Lung (tissue), 12 donors: ENCODE measurements around the gene LIMA1. TPM values are rescaled to one million over a fixed set of nuclear protein-coding genes. Genes with fewer than 3 reads are reported as not detected.
A peak's percentile ranks its signal among the peaks of the same experiment; 100 is the strongest.

Experiments used
- ATAC-seq: fragments of 200-7000 bp; cut with Tn5 transposase; one replicate; pipeline ENCODE4 v1.9.1; 2020; ENCODE audit warnings: moderate number of reproducible peaks; ENCODE audit not compliant: insufficient read depth, low FRiP score
- DNase-seq, 3 donors: peaks; one replicate each; pipeline ENCODE4 v3.0.0-alpha.2; 2013 to 2017
- H3K27ac ChIP-seq, 2 donors: one replicate each; pipeline ENCODE4 v1.5.1; 2013; ENCODE audit warnings: mild to moderate bottlenecking in 2 of 2, moderate library complexity in 2 of 2, control low read depth in 1 of 2, inconsistent platforms in 1 of 2, low read depth in 1 of 2, low read length in 1 of 2
- H3K27me3 ChIP-seq, 3 donors: one replicate each; pipeline ENCODE4 v1.5.1; 2013; ENCODE audit warnings: low read length in 2 of 3; ENCODE audit not compliant: control insufficient read depth in 3 of 3, insufficient read depth in 3 of 3
- H3K36me3 ChIP-seq, 4 donors: one replicate each; pipeline ENCODE4 v1.5.1; 2013; ENCODE audit warnings: low read length in 4 of 4, mild to moderate bottlenecking in 1 of 4, moderate library complexity in 1 of 4; ENCODE audit not compliant: control insufficient read depth in 4 of 4, insufficient read depth in 4 of 4
- H3K4me1 ChIP-seq, 5 donors: one replicate each; pipeline ENCODE4 v1.5.1; 2013; ENCODE audit warnings: low read length in 5 of 5, mild to moderate bottlenecking in 2 of 5, moderate library complexity in 1 of 5; ENCODE audit not compliant: control insufficient read depth in 5 of 5, insufficient read depth in 5 of 5
- H3K4me3 ChIP-seq: one replicate; pipeline ENCODE4 v1.5.1; 2013; ENCODE audit warnings: mild to moderate bottlenecking, control low read depth, moderate library complexity
- H3K9ac ChIP-seq, 2 donors: one replicate each; pipeline ENCODE4 v1.5.1; 2013; ENCODE audit warnings: low read length in 2 of 2, control low read depth in 1 of 2; ENCODE audit not compliant: insufficient read depth in 1 of 2
- H3K9me3 ChIP-seq, 4 donors: one replicate each; pipeline ENCODE4 v1.5.1; 2013; ENCODE audit warnings: low read length in 3 of 4, mild to moderate bottlenecking in 1 of 4, moderate library complexity in 1 of 4; ENCODE audit not compliant: control insufficient read depth in 4 of 4, insufficient read depth in 3 of 4
- CTCF ChIP-seq: IDR thresholded peaks from 2 replicates; pipeline ENCODE4 v1.5.1; 2012; ENCODE audit warnings: mild to moderate bottlenecking; ENCODE audit errors: control extremely low read depth, extremely low read depth
- WGBS, 2 donors: extraction: QIAGEN DNeasy Blood & Tissue Kit; methylation state at CpG; one replicate each; pipeline ENCODE4 v1.1.7; 2013; 5-methylcytosine and 5-hydroxymethylcytosine counted together
- polyA plus RNA-seq, 2 donors: library from polyadenylated mRNA; stranded (reverse); fragments of 200-250 nt; gene quantifications; one replicate each; pipeline ENCODE4 v1.2.1, GENCODE V29; 2013
- total RNA-seq, 2 donors: library from RNA; depleted of rRNA in 1 of 2; stranded (reverse); fragments of >200 nt in 1 of 2; gene quantifications; one replicate each; pipeline ENCODE4 v1.2.1, GENCODE V29; 2014 to 2021
- donor health status: control.
- donor health status: control.
- donor health status: Bipolar disorder and iron deficiency.
- donor health status: healthy.
- donor health status: DM: yes; HTN: yes; CAD: no.

LIMA1 gene
- total and polyA plus RNA-seq, 4 donors = 25.0 to 69.7 (median 45.7) TPM

DNA sequence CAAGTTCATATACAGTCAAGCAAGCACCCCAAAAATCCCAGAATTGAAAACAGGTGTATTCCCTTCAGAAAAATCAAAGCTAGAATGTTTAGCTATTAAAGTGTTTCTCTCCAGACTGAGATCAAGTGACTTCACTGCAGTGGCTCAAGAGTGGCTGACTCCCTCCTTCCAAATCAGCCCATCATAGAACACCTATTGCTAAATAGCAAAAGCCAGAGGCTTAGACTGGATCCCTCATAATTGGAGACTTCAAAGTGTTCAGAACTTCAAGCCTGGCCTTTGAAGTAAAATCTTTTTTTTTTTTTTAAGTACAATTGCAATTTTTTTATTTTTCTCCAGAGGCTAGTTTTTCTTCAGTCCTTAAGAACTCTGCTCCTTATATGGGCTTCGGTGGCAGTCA, 66.1 kb downstream of the LIMA1 start:
- no peak for ATAC-seq
- TF ChIP-seq CTCF = no peak
- Histone ChIP-seq H3K27ac (no peak overlapping the region), H3K27me3 (no peaks in the 10 kb centered on the region), H3K36me3 (peaks cover 0 to 10% (median under 1%) of the 10 kb centered on the region in 4 donors), H3K9me3 (no peaks in the 10 kb centered on the region), H3K4me3 (no peak overlapping the region), H3K4me1 (peaks cover under 1 to 26% (median 5%) of the 10 kb centered on the region in 5 donors), H3K9ac (no peak overlapping the region)
- 96 to 98% methylated on average over 1 of the region's 1 CpG for WGBS, 2 donors
- DNase-seq = peak in 1 of 3 donors; percentile 10

DNA sequence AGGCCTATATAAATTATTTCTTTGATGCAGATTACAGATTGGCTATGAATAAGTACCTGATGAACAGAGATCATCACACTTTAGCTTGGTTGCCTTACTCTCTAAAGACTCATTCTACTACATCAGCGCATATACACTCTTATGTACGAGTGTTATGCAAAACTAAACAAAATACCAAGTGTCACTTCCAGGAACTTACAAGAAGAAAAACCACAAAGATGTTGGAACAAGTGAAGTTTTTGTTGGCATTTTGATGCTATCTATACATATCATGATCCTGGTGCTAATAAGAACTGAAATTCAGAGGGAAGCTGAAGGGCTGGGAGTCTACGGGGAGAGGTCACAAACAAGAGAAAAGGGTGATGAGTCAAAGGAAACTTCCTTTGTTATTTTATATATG, 68.3 kb downstream of the LIMA1 start:
- no peaks in the 10 kb centered on the region for H3K27me3 ChIP-seq
- DNase-seq (no peak), ATAC-seq (no peak)
- H3K9ac ChIP-seq = no peak overlapping the region
- H3K9me3 ChIP-seq = no peaks in the 10 kb centered on the region
- peaks cover 0 to 13% (median under 1%) of the 10 kb centered on the region in 4 donors for H3K36me3 ChIP-seq
- TF ChIP-seq CTCF = no peak
- no peak overlapping the region for H3K27ac ChIP-seq
- H3K4me3 ChIP-seq = no peak overlapping the region
- WGBS, 2 donors = 80 to 85% methylated on average over 3 of the region's 3 CpGs
- H3K4me1 ChIP-seq = peaks cover 0 to 7% (median 2%) of the 10 kb centered on the region in 5 donors

- H3K36me3 ChIP-seq = peaks cover 0 to 13% (median 2%) of the 10 kb centered on the region in 4 donors
- no peaks in the 10 kb centered on the region for H3K9me3 ChIP-seq
- TF ChIP-seq CTCF = no peak
- DNase-seq (no peak), ATAC-seq (no peak)
- 52 to 59% methylated on average over 1 of the region's 1 CpG for whole genome bisulfite sequencing, 2 donors
- H3K9ac ChIP-seq = no peak overlapping the region
- H3K4me1 ChIP-seq = peaks cover 0 to 3% (median under 1%) of the 10 kb centered on the region in 5 donors
- H3K27ac ChIP-seq = no peak overlapping the region
- H3K27me3 ChIP-seq = no peaks in the 10 kb centered on the region
- no peak overlapping the region for H3K4me3 ChIP-seq
Measured at GRCh38 chr12:50214018-50214417, 69.3 kb downstream of the LIMA1 start.

GRCh38 chr12:50213439-50213838, 69.9 kb downstream of the LIMA1 start:
- Histone ChIP-seq H3K27me3 (no peaks in the 10 kb centered on the region), H3K9me3 (no peaks in the 10 kb centered on the region), H3K4me3 (no peak overlapping the region), H3K9ac (no peak overlapping the region), H3K4me1 (peaks cover 0 to 3% (median 0%) of the 10 kb centered on the region in 5 donors), H3K36me3 (peaks cover 0 to 10% (median 2%) of the 10 kb centered on the region in 4 donors), H3K27ac (no peak overlapping the region)
- no peak for TF ChIP-seq CTCF
- DNase-seq (no peak), ATAC-seq (no peak)
- WGBS, 2 donors = 91 to 93% methylated on average over 2 of the region's 2 CpGs
